B cell (primary cell): ENCODE measurements around the gene MYCBP.

ENCODE experiments used
- CTCF ChIP-seq: fragments of 200-600 bp; IDR thresholded peaks from one replicate; pipeline ENCODE4 v1.8.0; 2022; ENCODE audit warnings: antibody characterized with exemption, mild to moderate bottlenecking
- EZH2 ChIP-seq: IDR thresholded peaks from 2 replicates; pipeline ENCODE4 v1.6.1; 2012; ENCODE audit warnings: borderline replicate concordance, low read depth, mild to moderate bottlenecking, moderate library complexity, low read length; ENCODE audit not compliant: insufficient read depth, poor library complexity, severe bottlenecking

GRCh38 chr1:38815903-38816627 is 57.1 kb downstream of the MYCBP start:
- no peak for TF ChIP-seq CTCF
- no peak for TF ChIP-seq EZH2
